Astrocyte (in vitro differentiated cells and primary cell): ENCODE data around the gene SLC43A3.

ENCODE experiments used
- EZH2 ChIP-seq: IDR thresholded peaks from 2 replicates; pipeline ENCODE4 v1.6.1; 2012; ENCODE audit warnings: mild to moderate bottlenecking, low read length, inconsistent platforms; ENCODE audit not compliant: insufficient read depth
- TF ChIP-seq, protein P1 (sequence below): IDR thresholded peaks from 2 replicates; pipeline ENCODE4 v1.5.1; 2011; ENCODE audit warnings: low read depth, mild to moderate bottlenecking, inconsistent platforms, low read length, moderate library complexity; ENCODE audit not compliant: insufficient read depth

GRCh38 chr11:57364851-57365660 is 61.9 kb downstream of the SLC43A3 start:
- TF ChIP-seq, protein P1, sequence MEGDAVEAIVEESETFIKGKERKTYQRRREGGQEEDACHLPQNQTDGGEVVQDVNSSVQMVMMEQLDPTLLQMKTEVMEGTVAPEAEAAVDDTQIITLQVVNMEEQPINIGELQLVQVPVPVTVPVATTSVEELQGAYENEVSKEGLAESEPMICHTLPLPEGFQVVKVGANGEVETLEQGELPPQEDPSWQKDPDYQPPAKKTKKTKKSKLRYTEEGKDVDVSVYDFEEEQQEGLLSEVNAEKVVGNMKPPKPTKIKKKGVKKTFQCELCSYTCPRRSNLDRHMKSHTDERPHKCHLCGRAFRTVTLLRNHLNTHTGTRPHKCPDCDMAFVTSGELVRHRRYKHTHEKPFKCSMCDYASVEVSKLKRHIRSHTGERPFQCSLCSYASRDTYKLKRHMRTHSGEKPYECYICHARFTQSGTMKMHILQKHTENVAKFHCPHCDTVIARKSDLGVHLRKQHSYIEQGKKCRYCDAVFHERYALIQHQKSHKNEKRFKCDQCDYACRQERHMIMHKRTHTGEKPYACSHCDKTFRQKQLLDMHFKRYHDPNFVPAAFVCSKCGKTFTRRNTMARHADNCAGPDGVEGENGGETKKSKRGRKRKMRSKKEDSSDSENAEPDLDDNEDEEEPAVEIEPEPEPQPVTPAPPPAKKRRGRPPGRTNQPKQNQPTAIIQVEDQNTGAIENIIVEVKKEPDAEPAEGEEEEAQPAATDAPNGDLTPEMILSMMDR, result no peak
- no peak for TF ChIP-seq EZH2
